Kidney tubule cell (primary cell): Measurements from ENCODE around the gene FOXG1.

Source experiments
- DNase-seq: peaks from one replicate; pipeline ENCODE4 v3.0.0-alpha.2; 2018; ENCODE audit warnings: low spot score

The FOXG1 gene

DNA sequence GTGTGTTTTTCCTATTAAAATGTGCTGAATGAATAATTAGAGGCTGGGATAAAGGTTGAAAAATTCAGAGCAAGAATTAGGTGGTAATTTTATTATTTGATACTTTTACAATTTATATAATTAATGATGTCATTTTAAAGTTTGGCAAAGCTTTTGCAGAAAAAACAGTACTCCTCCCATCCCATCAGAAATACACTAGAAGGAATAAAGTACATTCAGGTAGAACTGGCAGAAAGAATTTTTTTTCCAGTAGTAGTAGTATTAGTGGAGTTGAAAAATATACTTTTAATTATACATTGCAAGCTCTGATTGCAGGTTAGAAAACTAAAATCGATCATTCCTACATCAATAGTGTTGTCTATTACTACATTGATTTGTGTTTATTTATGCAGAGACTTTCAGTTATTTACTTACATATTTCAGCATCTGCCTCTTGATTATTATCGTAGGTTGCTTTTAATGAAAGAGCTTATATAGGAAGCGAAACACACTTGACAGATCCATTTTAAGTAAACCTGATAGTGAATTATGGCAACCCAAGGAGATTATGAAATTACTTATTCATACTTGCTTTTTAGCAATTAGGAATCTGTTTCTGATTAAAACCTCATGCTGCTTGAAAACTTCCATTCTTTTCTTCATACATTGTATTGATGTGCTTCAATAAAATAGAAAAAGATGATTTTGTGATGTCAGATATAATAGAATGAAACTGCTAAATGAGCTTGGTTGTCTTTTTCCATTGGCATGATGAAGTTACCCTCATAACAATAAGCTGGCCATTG is 10.1 kb downstream of the FOXG1 start:
- DNase-seq = no peak

DNA sequence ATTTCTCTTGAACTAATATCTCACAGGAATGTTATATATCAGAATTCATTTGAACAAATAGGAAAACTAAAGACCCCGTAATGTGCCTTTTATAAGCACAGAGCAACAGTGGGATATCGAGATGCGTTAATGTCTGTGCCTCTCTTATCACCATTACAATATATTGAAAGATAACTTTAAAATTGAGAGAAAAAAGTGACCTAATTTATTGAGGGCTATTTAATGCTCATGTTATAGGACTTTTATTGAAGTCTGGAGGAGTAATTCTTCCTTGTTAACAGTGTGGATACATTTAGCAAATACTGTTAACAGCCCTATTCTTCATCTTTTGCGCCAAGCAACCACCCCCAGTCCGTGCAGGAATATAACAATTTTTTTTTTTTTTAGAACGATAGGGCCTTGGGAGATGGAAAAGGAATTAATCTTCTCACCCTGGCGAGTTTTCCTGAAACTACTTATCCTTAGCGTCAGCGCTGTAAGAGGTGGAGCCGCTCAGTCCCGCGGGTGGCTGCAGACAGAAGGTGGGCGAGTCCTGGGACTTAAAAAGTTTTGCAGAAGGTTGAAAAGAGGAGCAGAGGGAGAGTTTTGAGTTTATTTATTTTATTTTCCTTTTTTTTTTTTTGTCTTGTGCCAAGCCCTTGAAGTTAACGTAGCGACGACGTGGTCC is 11.0 kb downstream of the FOXG1 start:
- no peak for DNase-seq

DNA sequence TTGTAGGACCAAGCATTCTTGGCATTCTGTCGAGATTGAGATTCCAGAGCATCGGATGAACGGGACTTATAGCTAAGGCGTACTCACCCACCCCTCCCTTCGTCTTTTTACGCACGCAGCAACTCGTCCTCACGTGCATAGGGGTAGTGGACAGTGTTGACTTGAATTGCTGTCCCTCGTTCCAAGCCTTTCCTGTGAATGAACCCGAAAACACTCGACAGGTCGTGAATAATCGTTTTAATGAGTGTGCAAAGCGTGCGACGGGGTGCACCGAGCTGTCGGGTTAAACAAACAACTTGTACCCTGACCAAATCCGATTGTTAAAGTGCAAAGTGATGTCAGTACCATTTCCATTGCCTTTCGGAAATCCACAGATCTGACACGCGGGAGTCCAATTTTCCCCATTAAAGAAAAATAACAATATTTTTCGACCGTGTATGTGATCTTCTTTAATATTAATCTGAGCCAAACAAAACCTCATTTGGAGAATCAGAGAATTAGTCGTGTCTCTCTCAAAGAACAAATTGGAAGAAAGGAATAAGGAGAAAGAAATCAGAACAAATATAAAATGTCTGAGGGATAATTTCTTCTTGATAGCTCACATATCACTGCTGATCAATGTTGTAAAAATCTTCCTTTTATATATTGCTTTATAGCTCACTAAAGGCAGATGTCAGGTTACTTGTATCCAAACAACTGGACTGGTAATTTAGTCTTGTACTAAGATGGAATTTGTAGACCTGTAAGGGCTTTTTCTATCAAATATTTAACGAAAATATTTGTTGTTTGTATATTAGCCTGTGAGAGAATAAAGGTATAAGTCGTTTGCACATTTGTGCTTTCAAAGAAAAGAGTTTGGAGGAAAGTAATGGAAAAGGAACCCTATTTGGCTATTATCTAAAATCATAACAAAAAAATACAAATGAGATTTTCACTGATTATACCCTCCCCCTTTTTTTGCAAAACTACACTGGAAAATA is 11.8 kb downstream of the FOXG1 start:
- DNase-seq = no peak

DNA sequence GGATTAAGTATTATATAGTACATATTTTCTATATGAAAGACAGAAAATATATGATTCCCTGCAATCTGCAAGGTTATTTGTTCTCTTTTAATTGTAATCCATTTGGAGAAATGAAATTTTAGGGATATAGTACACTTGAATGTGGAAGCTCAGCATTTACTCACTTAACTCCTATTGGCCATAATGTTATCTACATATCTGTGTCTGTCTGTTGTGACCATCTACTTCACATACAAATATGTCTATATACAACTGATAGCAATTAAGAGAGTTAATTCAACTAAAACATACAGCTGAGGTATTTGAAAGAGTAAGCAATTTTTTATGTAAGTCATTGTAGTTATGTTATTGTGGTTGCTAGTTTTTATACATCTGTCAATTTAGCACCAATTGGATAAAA is 12.9 kb downstream of the FOXG1 start:
- DNase-seq = no peak

DNA sequence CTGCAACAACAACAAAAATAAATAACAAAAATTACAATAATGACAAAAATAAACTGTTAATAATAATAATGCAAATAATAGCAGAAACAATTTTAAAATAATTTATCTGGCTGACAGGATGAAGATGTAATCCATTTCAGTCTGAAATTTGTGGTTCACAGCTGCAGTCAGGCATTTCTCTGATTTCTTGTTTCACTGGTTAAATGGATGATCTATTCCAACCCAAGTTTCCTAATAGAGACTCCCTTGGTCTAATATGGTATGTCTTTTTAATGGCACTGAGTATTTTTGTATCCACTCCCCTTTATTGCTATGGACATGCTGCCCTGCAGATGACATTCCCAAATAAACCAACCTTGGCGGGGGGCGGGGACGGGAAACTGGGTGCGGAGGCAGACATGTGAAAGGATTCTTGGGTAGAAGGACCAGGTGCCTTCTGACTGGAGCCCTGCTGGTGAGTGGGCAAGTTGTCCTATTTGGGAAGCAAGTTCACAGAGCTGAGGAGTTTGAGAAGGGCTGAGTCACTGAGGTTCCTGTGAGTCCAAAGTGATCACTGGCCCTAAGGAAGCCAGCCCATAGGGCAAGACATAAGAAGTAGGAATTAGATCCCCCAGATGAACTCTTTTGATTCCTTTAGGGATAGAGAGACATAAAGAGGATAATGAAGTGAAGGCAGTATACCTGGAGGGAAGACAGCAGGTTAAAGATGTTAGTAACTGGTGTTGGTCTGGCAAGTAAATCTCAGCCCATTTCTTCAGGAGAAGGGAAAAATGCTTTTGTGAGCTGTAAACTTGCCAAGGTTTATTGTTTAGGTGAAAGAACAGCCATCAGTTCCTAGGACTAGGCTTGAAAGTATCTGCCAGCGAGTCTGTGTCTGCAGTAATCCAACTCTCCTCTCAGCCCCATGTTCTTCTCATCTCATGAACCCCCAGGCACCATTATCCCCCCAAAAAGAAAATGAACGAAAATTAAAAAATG is 14.5 kb downstream of the FOXG1 start:
- DNase-seq = no peak

DNA sequence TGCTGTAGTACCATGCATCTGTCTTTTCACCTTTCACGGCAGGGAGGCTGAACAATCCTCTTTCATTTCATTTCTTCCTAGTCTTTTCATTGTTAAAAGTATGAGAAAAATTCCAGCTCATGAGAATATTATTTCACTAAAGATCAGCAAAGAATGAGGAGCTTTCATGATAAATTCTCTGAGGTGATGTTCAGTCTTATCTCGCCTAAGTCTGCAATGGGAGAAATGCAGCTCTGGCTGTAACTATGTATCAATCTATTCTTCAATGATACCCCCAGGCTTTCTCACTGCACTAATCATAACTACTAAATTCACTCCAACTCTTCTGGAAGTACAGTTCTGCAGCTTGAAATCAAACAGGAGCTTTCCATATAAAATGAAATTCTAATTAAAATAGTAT is 15.7 kb downstream of the FOXG1 start:
- DNase-seq = no peak

DNA sequence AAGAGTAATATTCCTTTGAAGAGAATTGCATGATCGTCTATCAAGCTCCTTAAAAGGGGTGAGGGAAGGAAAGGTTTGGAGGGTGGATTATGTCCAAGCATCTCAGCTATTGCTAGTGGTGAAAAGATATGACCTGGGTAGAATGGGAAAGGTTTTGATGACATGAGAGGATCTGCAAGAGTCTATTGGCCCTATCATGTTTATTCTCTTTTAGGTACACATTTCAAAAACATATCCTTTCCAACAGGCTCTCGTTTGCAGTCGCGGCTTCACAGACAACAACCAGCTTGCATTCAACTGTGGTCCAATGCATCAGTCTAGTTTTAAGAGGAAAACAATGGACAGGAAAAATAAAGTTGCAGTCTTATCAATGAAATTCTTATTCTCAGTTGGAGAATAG is 17.1 kb downstream of the FOXG1 start:
- no peak for DNase-seq

DNA sequence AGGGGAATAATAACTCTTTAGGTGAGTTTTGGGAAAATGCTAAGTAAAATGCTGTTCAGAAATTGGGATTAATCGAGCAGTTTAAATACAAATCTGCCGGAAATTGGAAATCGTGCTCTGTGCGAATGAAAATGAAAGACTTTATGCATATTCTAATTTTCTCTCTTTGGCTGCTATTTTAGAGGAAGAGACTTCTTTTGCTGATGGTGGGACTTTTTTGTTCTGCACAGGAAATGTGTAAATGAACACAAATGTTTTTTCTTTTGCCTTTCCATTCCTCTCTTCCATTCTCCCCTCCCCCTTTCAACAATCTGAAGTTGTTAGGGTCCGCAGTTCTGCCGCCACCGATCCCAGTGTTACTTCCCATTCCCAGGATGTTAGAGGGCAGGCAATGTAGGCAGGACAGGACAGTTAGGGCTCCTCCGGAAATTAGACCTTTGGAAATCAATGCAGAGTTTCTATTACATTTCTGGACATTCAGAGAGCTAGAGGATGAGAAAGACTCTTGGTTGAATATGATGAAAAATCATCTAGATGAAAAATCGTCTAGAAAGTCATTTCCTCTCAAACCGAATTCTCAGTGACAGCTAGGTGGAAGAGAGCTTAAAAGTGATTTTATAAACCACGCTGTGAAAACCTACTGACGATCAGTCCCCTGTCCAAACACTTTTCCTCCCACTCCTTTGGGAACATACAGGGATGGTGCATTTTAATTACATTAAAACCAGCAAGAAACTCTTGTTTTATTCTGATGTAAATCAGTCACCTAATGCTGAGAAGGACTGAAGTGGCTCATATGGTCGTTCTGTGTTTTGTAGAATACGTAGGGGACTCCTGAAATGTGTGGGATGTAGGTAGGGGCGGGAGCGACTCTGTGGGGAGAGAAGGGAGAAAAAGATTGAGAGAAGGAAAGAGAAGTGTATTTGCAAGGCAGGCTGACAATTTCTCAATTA is 17.8 kb downstream of the FOXG1 start:
- no peak for DNase-seq

DNA sequence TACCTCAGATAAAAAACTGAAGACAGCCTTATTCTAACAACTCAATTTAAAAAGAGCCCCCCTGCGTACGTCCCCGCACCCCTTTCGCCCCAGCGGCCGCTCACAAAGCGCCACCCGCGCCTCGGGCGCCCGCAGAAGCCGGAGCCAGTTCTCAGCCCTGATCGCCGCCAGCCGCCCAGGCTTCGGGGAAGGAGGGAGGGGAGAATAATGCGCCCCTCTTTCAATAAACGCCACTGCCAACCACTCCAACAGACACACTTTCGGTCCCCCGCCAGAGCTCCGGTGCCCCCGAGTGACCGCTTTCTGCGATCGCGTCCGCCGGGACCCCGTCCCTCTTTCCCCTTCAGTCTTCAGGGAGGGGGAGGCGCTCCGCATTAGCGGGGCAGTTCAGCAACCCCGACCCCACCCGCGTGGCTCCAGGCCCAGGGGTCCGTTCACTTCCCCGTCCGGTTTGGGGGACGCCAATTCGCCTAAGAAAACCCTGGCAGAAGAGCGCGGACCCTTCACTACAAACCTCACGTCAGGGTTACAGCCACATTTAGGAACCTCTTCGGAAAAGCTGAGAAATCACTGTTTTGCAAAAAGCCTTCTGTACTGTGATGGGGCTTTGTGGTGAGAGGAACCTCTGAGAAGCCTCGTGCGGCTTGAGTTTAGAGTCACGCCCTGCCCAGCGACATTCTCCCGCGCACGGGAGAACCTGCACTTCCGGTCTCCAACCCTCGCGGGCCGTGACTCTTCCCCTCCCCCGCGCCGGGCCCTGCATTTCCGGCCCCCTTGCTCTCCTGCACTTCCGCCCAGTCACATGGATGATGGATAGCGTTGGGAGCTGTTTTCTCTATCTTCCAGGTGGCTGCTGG is 18.7 kb downstream of the FOXG1 start:
- DNase-seq = no peak

DNA sequence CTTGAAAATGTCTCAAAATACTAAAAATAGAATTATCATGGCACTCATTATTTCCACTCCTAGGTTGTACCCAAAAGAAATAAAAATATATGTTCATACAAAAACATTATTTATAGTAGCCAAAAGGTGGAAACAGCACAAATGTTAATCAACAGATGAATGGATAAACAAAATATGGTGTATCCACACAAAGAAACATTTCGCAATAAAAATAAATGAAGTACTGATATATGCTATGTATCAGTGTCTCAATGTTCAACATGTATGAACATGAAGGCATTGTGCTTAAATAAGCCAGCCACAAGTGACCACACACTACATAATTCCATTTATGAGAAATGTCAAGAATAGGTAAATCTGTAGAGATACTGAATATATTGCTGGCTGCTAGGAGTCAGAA is 40.9 kb downstream of the FOXG1 start:
- no peak for DNase-seq

DNA sequence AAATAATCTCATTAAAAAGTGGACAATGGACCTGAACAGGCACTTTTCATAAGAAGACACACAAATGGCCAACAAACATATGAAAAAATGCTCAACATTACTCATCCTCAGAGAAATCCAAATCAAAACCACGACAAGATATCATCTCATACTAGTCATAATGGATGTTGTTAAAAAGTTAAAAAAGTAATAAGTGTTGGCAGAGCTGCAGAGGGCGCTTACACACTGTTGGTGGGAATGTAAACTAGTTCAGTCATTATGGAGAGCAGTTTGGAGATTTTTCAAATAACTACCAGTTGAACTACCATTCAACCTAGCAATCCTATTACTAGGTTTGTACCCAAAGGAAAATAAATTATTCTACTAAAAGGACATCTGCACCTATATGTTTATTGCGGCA is 47.2 kb downstream of the FOXG1 start:
- DNase-seq = no peak
